Measurements from ENCODE around the gene SEMA3F.

DNA sequence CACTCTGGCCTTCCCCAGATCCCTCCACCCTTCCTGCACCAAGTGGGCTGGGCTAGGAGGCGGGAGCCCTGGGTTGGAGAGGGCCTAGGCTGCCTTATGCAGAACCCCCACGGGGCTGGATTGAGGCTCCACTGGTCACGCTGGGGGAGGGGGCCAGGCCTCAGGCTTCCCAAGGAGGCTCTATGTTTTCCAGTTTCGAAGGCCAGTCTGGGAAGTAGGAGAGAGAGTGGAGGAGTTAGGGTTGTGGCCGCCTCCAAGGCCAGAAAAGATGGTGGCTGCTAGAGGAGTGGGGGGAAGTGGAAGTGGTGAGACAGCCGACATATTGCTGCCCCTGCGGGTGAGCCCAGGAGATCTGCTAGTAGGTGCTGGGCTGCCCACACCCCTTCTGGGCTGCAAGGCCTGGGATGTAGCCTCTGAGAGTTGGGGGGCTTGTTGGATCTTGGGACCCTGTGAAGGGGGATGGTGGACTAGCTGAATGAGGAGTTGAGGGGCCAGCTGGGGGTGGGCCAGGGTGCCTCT is 82.1 kb downstream of the SEMA3F start:
- TF ChIP-seq, protein P1, sequence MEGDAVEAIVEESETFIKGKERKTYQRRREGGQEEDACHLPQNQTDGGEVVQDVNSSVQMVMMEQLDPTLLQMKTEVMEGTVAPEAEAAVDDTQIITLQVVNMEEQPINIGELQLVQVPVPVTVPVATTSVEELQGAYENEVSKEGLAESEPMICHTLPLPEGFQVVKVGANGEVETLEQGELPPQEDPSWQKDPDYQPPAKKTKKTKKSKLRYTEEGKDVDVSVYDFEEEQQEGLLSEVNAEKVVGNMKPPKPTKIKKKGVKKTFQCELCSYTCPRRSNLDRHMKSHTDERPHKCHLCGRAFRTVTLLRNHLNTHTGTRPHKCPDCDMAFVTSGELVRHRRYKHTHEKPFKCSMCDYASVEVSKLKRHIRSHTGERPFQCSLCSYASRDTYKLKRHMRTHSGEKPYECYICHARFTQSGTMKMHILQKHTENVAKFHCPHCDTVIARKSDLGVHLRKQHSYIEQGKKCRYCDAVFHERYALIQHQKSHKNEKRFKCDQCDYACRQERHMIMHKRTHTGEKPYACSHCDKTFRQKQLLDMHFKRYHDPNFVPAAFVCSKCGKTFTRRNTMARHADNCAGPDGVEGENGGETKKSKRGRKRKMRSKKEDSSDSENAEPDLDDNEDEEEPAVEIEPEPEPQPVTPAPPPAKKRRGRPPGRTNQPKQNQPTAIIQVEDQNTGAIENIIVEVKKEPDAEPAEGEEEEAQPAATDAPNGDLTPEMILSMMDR (IDR thresholded peaks at IDR 0.05) = no peak
- no peak for TF ChIP-seq POLR2A (IDR thresholded peaks at IDR 0.05)
